Measurements from ENCODE around the gene RNF213.
A peak's percentile ranks its signal among the peaks of the same experiment; 100 is the strongest.

The RNF213 gene

DNA sequence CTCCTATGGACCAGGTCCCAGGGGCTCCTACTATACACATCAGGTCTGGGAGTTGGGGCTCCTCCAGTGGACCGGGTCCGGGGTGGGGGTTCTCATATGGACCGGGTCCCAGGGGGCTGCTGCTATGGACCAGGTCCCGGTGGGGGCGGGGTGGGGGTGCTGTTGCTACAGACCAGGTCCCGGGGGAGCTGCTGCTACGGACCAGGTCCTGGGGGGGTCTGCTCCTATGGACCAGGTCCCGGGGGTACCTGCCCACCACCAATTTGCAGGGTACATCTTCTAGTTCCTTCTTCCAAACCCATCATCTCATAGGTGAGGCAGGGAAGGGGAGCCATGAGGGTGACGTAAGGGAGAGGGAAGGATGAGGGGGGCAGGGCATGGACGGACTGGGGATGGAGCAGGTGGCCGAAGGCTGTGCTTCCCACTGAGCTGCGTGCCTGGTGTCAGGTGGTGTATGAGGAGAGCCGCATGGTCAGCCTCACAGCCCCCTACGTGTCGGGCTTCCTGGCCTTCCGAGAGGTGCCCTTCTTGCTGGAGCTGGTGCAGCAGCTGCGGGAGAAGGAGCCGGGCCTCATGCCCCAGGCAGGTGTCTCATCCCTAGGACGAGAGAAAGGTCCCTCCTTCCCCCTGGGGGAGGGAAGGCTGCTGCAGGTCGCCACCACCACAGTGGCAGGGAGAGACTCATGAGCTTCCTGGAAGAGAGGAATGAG is 160.9 kb downstream of the RNF213 start:
- DNase-seq (ENCODE audit: low spot score) = no peak

DNA sequence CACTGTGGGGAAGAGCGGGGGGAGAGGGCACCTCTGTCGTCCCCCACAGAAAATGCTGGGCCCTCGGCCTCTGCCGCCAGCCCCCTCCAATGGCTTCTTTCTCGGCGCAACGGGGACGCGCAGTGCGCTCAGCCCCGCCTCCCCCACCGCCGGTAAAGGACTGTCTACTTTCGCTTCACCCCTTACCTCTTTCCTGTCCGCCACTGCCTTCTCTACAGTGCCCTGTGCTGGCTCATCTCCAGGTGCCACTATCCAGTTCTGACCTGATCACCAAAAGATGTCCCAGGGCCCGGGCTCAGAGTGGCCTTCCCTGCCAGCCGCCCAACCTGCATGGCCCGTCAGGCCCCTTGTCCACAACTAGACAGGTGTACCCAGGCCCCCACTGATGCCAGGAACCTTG is 161.6 kb downstream of the RNF213 start:
- DNase-seq (ENCODE audit: low spot score) = no peak

DNA sequence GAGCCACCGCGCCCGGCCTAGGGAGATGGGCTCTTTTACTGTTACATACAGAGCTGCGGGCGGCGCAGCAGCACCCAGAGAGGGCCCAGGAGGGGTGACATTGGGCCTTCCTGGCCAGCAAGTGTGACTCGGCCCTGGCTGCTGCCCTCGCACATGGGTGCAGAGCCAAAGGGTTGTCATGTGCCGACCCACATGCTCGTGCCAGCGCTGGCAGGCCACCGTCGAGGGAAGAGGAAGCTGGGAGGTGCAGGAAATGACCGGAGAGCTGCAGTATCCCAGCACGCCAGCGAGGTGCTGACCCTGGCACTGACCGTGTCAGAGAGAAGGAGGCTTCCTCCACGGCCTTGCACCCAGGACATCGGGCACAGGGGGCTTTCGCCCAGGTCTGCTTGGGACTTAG is 162.3 kb downstream of the RNF213 start:
- DNase-seq (ENCODE audit: low spot score) = no peak

DNA sequence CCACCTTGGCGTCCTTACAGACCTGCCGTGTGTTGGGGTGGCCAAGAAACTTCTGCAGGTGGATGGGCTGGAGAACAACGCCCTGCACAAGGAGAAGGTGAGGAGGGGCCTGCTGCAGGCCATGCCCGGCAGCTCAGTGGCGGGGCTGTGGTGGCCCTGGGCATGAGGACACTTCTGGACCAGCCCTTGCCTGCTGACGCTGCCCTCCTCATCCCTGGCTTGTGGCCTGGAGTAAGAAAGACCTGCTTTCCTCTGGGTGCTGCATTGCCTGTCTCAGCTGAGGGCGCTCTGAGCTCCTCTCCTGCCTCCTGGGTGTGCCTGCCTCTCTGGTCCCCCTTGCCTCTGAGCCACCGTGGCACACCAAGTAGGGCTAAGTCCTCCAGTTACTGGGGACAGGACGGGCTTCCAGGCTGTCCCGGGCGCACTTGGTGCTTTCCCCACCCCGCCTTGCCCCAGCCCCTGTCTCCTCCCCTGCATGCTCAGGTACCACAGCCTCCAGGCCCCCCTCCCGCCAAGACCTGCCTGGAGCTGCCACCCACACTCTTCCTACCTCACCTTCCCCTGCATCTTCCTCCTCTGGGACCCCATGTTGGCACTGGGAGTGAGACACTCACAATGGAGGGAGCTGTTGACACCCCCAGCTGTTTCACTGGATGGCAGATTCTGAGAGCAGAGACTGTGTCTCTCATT is 163.0 kb downstream of the RNF213 start:
- no peak for DNase-seq (ENCODE audit: low spot score)

DNA sequence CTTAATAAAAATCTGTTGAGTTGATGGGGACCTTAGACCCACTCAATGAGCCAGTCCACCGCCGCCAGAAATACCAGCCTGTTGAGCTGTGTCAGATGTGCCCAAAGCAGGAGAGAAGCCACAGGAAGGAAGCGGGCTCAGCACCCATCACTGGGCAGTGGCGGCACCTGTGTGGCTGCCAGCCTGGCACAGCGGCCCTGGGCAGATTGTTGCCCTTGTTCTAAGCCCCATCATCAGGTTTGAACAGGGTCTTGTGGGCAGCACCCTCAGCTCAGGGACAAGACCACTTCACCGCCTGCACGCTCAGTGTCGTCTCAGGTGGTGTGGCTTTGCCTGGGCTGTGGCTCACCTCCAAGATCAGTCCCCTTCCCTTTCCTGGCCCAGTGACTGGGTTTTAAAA is 163.6 kb downstream of the RNF213 start:
- DNase-seq (ENCODE audit: low spot score) = no peak

DNA sequence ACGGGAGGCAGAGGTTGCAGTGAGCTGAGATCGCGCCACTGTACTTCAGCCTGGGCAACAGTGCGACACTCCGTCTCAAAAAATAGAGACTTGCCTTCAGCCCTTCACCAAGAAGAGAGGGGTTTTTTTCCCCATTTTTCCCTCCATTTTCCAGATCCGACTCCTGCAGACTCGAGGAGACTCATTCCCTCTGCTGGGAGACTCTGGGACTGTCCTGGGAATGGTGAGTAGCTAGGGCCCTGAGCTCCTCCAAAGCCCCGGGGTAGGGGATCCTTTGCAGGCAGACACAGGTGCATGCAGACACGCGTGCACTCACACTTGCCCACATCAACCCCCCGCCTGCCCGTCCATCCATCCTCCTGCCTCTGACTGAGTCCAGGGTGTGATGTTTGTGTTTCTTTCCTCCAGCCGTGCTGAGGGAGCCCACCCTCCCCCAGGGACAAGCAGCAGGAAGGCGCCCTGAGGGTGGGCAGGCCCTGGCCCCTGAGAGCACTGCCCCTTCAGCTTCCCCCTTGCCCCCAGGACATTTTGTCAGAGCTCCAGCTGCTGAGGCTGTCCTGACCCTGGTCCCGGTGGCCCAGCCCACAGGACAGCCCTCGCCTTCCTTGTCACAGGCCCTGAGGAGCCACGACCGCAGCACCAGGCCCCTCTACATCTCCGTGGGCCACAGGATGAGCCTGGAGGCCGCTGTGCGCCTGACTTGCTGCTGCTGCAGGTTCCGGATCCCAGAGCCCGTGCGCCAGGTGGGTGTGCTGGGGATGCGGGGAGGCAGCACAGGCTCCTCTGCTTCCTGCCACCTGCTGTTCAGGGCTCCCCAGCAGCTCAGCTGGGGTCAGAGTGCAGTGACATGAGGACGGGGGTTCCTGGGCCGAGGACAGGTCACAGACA is 164.5 kb downstream of the RNF213 start:
- DNase-seq (ENCODE audit: low spot score) = no peak

DNA sequence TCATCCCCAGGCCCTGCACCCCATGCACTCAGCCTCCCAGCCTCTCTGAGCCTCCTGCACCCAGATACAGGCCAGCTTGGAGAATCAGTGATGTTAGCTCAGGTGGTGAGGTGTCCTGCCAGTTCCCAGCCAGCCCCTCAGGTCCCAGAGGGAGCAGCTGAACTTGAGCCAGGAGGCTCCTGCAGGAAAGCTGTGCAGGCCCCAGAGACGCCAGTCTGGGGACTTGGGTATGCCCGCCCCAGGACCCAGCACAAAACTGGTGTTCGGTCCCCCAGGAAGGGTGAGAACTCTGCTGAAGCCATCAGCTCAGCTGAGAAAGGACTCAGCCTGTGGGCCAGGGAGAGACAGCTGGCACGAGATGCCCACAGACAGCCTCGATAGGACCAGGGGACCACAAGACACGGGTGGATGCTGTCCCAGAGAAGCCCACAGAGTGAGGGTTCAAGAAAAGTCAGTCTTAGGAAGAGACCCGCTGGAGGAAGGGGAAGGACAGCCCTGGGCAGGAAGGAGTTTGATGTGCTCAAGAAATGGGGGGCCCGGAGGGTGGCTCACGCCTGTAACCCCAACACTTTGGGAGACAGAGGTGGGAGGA is 165.3 kb downstream of the RNF213 start:
- no peak for DNase-seq (ENCODE audit: low spot score)

DNA sequence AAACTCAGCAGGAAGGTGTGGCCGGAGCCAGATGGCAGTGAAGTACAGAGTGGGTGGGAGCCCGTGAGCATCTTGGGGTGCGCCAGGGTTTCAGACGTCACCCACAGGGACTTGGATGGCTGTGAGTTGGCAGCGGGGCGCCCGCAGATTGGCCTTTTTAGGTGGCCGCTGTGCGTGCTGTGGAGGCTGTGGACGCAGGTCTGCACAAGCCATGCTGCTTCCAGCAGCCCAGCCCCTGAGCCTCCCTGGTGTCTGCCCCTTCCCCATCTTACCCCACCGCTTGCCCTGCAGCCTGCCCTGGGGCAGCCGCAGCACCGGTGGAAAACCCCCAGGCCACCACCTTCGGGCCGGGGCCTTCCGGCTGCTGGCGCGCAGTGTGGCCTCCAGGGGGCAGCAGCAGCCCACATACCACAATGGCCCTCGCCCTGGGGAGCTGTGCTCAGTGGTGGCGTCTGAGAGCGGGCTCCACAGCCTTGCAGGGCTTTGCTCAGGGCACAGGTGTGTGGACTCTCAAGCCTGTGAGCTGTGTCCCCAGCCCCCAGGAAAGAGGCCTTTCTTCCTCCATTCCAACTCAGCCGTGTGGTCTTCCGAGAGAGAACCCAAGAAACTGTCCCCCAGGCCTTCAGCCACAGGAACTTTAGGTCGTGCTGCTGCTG is 166.1 kb downstream of the RNF213 start:
- peak; percentile 76 for DNase-seq (ENCODE audit: low spot score)

DNA sequence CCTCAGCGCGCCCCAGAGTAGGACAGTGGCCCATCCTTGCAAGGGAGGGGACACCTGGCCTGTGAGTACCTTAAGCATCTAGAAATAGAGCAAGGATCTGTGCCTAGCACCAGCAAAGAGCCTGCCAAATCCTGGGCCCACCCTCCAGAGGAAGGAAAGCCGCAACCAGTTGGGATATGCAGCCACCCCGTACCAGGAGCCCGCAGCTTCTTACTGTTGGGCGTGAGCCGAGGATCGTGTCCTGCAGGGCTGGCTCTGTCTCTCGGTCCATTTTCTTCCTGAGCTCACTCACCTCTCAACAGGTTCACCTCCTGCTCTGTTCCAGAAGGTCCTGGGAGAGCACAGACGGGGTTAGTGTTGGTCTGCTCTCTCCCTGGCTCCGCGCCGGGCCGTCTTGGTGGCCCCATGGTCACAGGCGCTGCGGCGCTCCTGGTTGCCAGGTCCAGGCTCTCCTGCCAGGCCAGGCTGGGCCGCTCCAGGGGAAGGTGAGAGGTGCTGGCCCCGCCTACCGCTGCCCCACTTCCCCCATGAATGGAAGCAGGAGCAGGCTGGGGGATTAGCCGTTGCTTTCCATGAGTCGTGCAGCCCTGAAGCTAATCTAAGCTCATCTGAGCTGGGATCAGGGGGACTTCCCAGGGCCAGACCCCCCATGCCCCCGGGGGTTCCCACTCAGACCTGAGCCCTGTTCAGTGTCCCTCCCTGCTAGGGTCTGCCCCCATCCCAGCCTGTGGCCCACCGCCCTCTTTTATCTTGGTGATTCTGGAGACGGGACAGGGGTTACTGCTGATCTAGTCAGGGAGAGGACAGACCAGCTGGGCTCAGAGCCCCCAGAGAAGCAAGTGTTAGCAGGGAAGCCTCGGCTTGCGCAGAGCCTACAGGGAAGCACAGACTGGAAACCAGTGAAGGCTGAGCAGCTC is 167.0 kb downstream of the RNF213 start:
- DNase-seq (ENCODE audit: low spot score) = no peak

DNA sequence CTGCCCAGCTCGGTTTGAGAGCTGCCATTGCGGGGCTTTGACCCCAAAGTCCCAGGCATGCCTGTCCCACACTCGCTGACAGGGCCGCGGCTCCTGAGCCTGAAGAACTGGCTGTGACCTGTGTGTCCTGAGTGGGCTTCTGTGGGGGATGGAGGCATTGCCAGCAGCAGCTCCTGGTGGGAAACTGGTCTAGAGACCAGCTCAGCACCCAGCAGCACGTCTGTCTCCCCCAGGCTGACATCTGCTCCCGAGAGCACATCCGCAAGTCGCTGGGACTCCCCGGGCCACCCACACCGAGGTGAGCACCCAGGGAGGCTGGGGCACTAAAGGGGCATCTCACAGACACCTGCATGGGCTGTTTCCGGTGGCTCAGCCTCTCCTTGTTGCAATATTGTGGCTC is 167.7 kb downstream of the RNF213 start:
- DNase-seq (ENCODE audit: low spot score) = no peak

DNA sequence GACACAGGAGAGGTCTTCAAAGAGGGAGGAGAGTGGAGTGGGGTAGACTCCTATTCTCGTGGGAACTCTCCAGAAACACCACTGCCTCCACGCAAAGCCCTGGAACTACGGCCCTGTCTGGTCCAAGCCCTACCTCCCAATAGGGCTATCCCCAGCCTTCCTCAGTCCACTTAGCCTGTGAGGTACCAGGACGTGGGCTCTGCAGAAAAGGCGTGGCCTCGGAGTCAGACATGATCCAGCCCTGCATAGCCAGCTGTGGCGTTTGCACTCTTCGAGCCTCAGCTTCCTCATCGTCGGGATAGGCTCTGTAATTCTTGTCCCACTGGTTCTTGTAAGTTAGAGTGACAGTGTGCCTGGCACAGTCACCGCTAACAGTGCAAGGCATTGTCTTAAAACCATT is 168.1 kb downstream of the RNF213 start:
- no peak for DNase-seq (ENCODE audit: low spot score)

DNA sequence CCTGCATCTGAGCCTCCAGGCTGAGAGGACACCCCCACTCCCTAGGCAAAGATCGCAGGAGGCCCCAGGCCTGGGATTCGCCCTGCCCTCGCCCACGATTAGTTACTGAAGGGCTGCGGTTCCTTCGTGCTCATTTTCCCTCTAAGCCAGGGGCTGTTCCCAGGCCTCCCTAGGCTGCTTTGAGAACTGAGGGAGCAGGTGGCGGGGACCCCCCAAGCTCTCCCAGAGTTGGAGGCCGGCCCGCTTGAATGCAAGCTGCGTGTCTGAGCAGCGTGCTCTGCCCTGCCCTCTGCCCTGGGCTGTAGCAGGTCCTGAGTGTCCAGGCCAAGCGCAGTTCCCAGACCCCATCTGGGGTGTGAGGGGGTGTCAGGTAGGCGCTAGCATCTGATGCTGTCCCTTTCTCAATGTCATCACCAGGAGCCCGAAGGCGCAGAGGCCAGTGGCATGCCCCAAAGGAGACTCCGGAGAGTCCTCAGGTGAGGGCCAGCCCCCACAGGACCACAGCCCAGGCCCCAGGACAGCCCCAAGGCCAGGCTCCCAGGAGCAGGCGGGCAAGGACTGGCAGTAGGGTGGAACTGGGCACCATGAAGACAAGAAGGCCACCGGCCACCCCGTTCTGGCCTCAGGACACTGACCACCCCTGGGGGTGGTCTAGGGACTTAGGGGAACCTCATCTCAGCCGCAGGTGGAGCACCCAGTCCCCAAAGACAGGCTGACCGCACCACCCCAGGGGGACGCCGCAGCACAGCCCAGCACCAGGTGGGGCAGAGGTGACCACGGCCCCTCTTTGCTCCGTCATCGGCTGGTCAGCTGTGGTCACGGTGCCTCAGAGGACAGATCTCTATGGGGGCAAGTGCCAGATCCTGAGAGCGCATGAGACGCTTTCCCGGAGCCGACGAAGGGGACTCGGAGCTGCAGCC is 169.0 kb downstream of the RNF213 start:
- DNase-seq (ENCODE audit: low spot score) = no peak

DNA sequence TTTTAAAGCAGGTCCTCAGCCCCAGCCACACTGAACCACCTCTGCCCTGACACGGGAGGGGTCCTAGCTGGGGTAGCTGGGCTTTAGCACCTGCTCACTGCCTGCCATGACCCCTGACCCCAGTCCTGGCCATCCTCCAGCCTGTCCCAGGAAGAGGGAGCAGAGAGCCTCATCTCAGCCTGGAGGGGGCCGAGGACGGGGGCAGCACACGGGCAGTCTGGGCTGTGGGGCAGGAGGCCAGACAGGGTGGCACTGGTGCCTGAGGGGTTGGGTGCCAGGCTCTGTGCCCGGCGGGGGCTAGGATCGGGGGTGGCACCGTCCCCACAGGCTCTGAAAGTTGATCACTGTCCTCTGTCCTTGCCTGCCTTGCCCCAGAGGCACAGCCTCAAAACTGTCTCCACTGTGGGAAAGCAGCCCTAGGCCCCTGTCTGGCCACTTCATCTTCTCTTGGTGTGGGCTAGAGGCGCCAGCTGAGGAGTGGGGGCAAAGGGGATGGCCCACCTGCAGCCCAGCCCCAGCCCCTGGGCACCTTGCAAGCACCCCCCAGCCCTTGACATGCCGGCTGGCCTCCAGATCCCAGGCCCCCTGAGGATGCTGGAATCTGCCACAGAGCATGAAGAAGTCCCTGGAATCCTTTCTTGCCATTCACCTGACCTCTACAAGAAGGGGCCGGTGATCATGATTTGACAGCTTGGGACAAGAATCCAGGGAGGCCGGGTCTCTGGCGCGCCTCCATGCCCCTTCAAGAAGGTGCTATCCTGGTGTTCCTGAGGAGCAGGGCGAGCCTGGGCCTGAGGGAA is 170.0 kb downstream of the RNF213 start:
- no peak for DNase-seq (ENCODE audit: low spot score)

DNA sequence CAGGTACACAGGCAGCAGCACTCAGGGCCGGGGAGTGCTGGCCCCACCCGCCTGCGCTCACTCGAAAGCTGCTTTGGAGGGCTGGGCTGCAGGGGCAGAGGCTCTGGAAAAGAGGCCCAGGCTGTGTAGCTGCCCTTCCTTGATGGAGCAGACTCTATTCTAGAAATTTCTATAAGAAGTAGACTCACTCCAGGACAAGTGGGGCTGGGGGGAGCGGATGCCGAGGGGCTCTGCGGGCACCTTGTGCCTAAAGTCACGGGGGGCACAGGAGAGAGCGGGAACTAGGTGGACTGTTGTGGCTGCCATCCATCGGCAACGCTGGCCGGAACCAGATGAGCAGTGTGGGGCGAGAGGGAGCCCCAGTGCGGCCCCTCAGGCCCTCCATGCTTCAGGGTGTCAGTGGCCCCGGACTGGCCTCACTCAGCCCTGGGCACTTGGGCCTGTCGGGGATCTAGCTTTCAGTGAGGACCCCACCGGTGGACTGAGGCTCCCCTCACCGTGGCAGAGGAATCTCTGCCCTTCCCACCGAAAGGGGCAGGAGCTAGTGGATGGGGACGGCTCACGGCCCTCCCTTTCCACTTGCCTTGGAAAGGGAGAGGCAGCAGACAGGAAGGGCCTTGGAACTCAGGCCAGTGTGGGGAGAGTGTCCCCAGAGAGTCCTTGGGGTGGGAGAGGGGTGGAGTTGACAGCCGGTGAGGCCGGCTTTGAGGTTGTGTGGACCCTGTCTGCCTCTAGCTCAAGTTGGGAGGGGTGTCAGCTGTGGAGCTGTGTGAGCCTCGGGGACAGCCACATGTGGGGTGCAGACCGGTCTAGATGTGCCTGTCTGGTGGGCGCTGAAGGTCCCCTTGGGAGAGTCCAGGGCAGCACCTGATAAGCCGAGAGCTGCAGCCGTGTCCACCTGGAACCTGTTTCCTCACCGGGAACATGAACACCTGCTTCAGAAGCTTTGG is 170.9 kb downstream of the RNF213 start:
- no peak for DNase-seq (ENCODE audit: low spot score)

DNA sequence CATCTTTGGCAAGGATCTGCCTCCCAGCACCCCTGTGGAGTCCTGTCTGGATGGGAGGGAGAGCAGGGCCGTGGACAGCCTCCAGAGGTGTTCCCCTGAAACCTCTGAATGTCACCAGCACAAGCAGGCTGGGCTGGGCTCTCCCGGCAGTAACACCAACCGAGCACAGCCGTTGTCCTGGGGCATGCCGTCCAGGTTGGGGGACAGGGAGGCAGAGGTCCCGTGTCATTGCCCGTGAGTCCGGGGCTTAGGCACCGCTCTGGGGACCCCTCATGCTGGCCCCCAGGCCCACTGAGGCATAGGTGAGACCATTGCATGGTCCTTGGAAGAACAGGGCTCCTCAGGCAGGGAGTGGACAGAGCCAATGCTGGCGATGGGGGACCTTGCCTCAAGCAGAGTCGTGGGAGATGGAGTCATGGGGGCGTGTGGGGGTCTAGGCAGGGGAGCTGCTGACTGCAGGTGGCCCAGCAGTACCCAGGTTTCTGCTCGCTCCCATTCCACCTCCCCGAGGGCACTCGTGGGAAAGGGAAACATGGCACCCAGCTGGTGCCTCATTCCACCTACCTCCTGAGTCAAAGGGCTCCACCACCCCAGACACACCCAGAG is 171.8 kb downstream of the RNF213 start:
- DNase-seq (ENCODE audit: low spot score) = no peak

DNA sequence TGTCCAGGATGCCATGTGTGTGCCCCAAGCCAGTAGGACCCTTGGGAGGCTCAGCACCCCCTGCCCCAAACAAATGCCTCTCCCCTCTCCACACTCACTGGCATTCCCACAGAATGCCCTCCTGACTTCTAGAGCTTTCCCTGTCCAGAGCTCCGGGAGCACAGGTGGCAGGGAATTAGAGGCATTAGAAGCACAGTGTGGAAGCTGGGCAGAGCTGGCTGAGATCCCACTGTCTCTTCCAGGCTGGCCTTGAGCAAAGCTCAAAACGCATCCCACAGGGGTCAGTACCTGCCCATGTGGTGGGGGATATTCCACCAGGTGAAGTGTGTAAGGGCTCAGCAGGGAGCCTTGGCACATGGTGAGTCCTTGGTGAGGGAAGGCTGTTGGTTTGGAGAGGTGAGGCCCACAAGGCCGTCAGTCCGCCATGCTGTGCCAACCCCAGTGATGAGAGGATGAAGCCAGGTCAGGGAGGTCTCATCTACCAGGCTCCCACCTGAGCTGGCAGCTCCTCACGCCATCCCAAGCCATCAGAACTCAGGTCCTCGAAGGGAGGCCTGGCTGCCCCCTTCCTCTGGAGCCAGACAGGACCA is 172.4 kb downstream of the RNF213 start:
- DNase-seq (ENCODE audit: low spot score) = no peak
